Right cardiac atrium (tissue), 5 donors: ENCODE measurements around the gene AGBL1. TPM values are rescaled to one million over a fixed set of nuclear protein-coding genes. Genes with fewer than 3 reads are reported as not detected.
A peak's percentile ranks its signal among the peaks of the same experiment; 100 is the strongest.

Experiments
- ATAC-seq, 2 donors: fragments of 200-7000 bp; cut with Tn5 transposase; one replicate each; pipeline versions ENCODE4 v1.8.0 to v1.9.1; 2020; ENCODE audit warnings: moderate library complexity in 2 of 2, mild to moderate bottlenecking in 1 of 2
- DNase-seq, 3 donors: peaks; one replicate each; pipeline ENCODE4 v3.0.0-alpha.2; 2020
- H3K27ac ChIP-seq: one replicate; pipeline ENCODE4 v1.5.1; 2013; ENCODE audit warnings: mild to moderate bottlenecking, low read length, control low read depth, moderate library complexity
- H3K27me3 ChIP-seq: one replicate; pipeline ENCODE4 v1.6.1; 2013; ENCODE audit not compliant: control insufficient read depth, insufficient read depth
- H3K4me1 ChIP-seq: one replicate; pipeline ENCODE4 v1.6.1; 2013; ENCODE audit warnings: low read length; ENCODE audit not compliant: control insufficient read depth, insufficient read depth
- H3K4me3 ChIP-seq: one replicate; pipeline ENCODE4 v1.5.1; 2013; ENCODE audit warnings: low read length, control low read depth
- H3K9me3 ChIP-seq: one replicate; pipeline ENCODE4 v1.6.1; 2013; ENCODE audit warnings: low read length; ENCODE audit not compliant: control insufficient read depth
- WGBS: extraction: QIAGEN DNeasy Blood & Tissue Kit; methylation state at CpG from one replicate; pipeline ENCODE4 v1.1.7; 2013; 5-methylcytosine and 5-hydroxymethylcytosine counted together
- intact Hi-C, 4 donors: fragments of 100-400 bp; cut with DNase I; formaldehyde crosslinking; loops; one replicate each; pipeline versions ENCODE4 v1.11.0 to v1.14.0; 2022 to 2023
- polyA plus RNA-seq: library from polyadenylated mRNA; stranded (reverse); fragments of 200-250 nt; gene quantifications from one replicate; pipeline ENCODE4 v1.2.3, GENCODE V29; 2013
- total RNA-seq, 4 donors: library from RNA; stranded (reverse); fragmentation: NEBNext Ultra II Directional; extraction: Animal tissue kit (Norgen Biotek cat#: 25700); gene quantifications; one replicate each; pipeline ENCODE4 v1.2.1, GENCODE V29; 2021
- donor health status: healthy with polysubstance abuse.
- donor health status: DM: no; HTN: yes; CAD: no.
- donor health status: DM: no; HTN: no; CAD: no.
- donor health status: DM: no; HTN: yes; CAD: no; lungs with severe emphysema.
- donor health status: DM: yes; HTN: yes; CAD: no.

Gene AGBL1
- total and polyA plus RNA-seq, 5 donors: not detected

DNA sequence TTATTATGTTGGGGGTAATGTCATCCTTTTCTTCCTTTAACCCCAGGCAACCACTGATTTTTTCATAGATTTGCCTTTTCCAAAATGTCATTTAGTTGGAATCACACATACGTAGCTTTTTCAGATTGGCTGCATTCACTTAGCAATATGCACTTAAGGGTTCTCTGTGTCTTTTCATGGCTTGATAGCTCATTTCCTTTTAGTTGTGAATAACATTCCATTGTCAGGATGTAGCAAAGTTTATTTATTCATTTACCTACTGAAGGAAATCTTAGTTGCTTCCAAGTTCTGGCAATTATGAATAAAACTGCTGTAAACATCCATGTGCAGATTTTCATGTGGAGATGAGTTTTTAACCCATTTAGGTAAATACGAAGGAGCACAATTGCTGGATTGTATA lies 125.4 kb downstream of the AGBL1 start:
- Histone ChIP-seq H3K27ac (no peak overlapping the region), H3K9me3 (no peaks in the 10 kb centered on the region), H3K27me3 (no peaks in the 10 kb centered on the region), H3K4me3 (no peak overlapping the region), H3K4me1 (no peaks in the 10 kb centered on the region)
- WGBS: 57% methylated on average over 2 of the region's 2 CpGs
- intact Hi-C loops: no loop called here
- ATAC-seq: no peak
- DNase-seq: no peak

GRCh38 chr15:86213420-86213819 lies 133.7 kb downstream of the AGBL1 start:
- no peaks in the 10 kb centered on the region for H3K27me3 ChIP-seq
- no peak overlapping the region for H3K27ac ChIP-seq
- H3K4me1 ChIP-seq: no peaks in the 10 kb centered on the region
- H3K4me3 ChIP-seq: no peak overlapping the region
- 60% methylated on average over 3 of the region's 3 CpGs for WGBS
- H3K9me3 ChIP-seq: no peaks in the 10 kb centered on the region
- ATAC-seq: no peak
- intact Hi-C loops: no loop called here
- DNase-seq: no peak

- ATAC-seq (no peak), DNase-seq (no peak)
- Histone ChIP-seq H3K9me3 (no peaks in the 10 kb centered on the region), H3K27me3 (no peaks in the 10 kb centered on the region), H3K27ac (no peak overlapping the region), H3K4me1 (no peaks in the 10 kb centered on the region), H3K4me3 (no peak overlapping the region)
- WGBS: 60% methylated on average over 2 of the region's 2 CpGs
- intact Hi-C loops: no loop called here
These were observed 134.2 kb downstream of the AGBL1 start for GRCh38 chr15:86213888-86214287.

DNA sequence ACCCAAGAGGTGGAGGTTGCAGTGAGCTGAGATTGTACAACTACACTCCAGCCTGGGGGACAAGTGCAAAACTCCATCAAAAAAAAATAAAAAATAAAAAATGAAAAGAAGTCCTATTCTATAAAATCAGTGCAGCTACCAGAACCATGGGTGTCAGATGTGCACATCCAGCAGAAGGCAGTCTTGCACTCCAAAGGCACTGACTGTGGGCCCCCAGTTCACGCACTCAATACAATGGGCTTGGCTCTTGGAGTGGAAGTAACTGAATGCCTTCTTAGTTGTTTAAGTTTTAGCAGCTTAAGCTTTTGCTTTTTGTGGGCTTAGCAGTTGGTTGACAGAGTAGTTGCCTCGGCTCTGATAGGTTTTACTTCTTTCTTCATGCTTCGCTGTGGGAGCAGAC lies 141.4 kb downstream of the AGBL1 start:
- Histone ChIP-seq H3K27ac (no peak overlapping the region), H3K4me3 (no peak overlapping the region), H3K4me1 (no peaks in the 10 kb centered on the region), H3K9me3 (no peaks in the 10 kb centered on the region), H3K27me3 (no peaks in the 10 kb centered on the region)
- ATAC-seq: no peak
- intact Hi-C loops: loop anchor here in 1 of 4 donors (10.0 kb wide), 1 partner anchor 64 kb away; no protein-coding TSS in a partner anchor
- no peak for DNase-seq
- 87% methylated on average over 3 of the region's 3 CpGs for WGBS

DNA sequence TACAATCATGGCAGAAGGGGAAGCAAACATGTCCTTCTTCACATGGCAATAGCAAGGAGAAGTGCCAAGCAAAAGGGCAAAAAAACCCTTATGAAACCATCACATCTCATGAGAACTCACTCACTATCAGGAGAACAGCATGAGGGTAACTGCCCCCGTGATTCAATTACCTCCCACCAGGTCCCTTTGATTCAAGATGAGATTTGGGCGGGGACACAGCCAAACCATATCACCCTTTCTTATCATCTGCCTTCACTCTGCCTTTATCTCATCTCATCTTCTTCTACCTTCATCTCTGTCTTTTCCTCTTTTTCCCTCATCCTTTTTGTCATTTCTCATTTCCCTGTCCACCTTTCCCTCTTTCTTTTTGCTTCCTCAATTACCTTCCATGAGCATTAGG lies 149.6 kb downstream of the AGBL1 start:
- 43% methylated on average over 2 of the region's 2 CpGs for WGBS
- Histone ChIP-seq H3K27ac (no peak overlapping the region), H3K4me3 (no peak overlapping the region), H3K4me1 (no peaks in the 10 kb centered on the region), H3K27me3 (no peaks in the 10 kb centered on the region), H3K9me3 (no peaks in the 10 kb centered on the region)
- ATAC-seq (no peak), DNase-seq (no peak)
- intact Hi-C loops: loop anchor here in 1 of 4 donors (10.0 kb wide), 1 partner anchor 55 kb away; no protein-coding TSS in a partner anchor

GRCh38 chr15:86229936-86230335 lies 150.3 kb downstream of the AGBL1 start:
- H3K27me3 ChIP-seq: no peaks in the 10 kb centered on the region
- intact Hi-C loops: loop anchor here in 1 of 4 donors (10.0 kb wide), 1 partner anchor 55 kb away; no protein-coding TSS in a partner anchor
- WGBS: 11% methylated on average over 6 of the region's 6 CpGs

DNA sequence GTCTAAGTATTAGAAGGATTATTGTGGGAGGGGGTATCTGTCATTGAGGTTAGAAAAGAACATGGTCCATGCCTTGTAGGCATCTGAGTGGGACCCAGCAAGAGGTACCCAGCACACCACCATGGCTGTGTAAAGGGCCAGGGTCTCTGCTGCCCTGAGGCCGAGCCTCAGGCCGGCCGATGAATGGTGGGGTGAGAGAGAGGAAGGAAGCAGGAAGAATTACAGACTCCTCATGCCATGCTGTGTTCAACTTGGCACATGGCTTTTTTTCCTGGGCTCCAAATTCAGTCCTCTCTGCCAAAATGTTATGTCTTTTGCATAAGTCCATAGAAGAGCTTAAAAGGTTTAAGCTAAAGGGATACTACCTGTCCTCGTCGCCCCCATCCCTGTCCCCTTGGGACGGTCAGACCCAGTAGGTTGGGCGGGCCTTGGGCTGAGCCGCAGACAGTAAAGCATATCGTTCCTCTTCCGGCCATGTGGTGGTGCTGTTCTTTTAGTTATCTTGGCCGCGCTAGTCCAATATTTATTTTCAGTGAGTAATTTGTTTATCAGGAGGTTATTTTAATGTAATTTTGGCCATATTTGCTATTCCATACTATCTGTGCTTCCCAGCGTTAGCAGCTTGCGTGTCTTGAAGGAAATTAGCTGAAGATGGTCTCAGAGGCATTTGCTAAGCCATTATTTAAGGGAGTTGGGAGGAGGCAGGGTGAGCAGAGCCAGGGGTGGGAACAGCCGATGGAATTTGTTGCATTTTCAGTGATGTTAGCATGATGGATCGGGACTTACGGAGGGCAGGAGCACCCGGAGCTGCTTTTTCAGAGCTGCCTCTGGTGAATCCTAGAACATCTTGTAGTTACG lies 152.4 kb downstream of the AGBL1 start:
- 3% methylated on average over 19 of the region's 19 CpGs for WGBS
- ATAC-seq (peak; percentile 43 to 68), DNase-seq (peak in 2 of 3 donors; percentile 29 to 61)
- no peaks in the 10 kb centered on the region for H3K9me3 ChIP-seq
- intact Hi-C loops: no loop called here
- H3K4me1 ChIP-seq: no peaks in the 10 kb centered on the region
- H3K4me3 ChIP-seq: no peak overlapping the region
- no peak overlapping the region for H3K27ac ChIP-seq
- H3K27me3 ChIP-seq: peaks cover 3% of the 10 kb centered on the region

More at GRCh38 chr15:86229936-86230335, 150.3 kb downstream of the AGBL1 start:
- ATAC-seq (no peak), DNase-seq (no peak)
- Histone ChIP-seq H3K9me3 (no peaks in the 10 kb centered on the region), H3K27ac (no peak overlapping the region), H3K4me3 (no peak overlapping the region), H3K4me1 (no peaks in the 10 kb centered on the region)

DNA sequence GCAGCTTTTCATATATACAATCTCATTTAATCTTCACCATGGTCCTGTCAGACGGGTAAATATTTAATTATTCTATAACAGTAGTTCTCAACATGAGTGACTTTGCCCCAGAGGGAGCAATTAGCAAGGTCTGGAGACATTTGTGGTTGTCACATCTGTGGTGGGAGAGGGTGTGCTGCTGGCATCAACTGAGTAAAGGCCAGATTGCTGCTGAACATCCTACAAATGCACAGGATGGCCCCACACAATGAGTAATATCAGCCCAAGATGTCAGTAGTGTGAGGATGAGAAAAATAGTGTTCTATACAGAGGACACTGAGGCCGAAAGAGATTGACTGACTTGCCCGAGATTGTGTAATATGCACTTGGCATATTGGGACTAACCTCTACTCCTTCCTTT lies 156.0 kb downstream of the AGBL1 start:
- Histone ChIP-seq H3K4me3 (no peak overlapping the region), H3K27me3 (peaks cover 3% of the 10 kb centered on the region), H3K27ac (no peak overlapping the region), H3K4me1 (no peaks in the 10 kb centered on the region), H3K9me3 (no peaks in the 10 kb centered on the region)
- intact Hi-C loops: no loop called here
- ATAC-seq (no peak), DNase-seq (no peak)
- WGBS: 76% methylated on average over 3 of the region's 3 CpGs

- Histone ChIP-seq H3K27ac (no peak overlapping the region), H3K9me3 (no peaks in the 10 kb centered on the region), H3K4me3 (no peak overlapping the region), H3K4me1 (no peaks in the 10 kb centered on the region), H3K27me3 (peaks cover 3% of the 10 kb centered on the region)
- intact Hi-C loops: no loop called here
- DNase-seq: no peak
- 17% methylated on average over 15 of the region's 15 CpGs for WGBS
- no peak for ATAC-seq
These were observed 156.9 kb downstream of the AGBL1 start for GRCh38 chr15:86236356-86237110.

DNA sequence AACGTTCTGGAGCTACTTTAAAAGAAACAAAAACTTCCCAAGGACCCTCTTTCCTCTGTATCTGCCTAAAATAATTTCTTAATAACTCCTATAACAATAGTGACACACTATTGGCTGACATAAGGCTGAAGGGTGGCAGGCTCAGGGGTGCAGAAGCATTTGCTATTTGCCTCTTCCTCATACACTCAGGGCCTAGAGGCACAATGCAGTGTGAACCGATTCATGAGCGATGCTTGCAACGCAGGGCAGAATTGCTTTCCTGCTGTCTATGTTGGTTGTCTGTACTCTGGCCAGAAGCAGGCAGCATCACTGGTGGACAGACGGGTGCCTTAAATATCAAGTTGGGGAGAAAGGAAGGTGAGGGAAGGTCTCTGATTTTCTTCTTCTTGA lies 157.4 kb downstream of the AGBL1 start:
- H3K4me1 ChIP-seq: no peaks in the 10 kb centered on the region
- WGBS: 50% methylated on average over 5 of the region's 5 CpGs
- no peak for ATAC-seq
- H3K27ac ChIP-seq: no peak overlapping the region
- no peak for DNase-seq
- H3K9me3 ChIP-seq: no peaks in the 10 kb centered on the region
- intact Hi-C loops: no loop called here
- H3K27me3 ChIP-seq: peaks cover 3% of the 10 kb centered on the region
- no peak overlapping the region for H3K4me3 ChIP-seq

DNA sequence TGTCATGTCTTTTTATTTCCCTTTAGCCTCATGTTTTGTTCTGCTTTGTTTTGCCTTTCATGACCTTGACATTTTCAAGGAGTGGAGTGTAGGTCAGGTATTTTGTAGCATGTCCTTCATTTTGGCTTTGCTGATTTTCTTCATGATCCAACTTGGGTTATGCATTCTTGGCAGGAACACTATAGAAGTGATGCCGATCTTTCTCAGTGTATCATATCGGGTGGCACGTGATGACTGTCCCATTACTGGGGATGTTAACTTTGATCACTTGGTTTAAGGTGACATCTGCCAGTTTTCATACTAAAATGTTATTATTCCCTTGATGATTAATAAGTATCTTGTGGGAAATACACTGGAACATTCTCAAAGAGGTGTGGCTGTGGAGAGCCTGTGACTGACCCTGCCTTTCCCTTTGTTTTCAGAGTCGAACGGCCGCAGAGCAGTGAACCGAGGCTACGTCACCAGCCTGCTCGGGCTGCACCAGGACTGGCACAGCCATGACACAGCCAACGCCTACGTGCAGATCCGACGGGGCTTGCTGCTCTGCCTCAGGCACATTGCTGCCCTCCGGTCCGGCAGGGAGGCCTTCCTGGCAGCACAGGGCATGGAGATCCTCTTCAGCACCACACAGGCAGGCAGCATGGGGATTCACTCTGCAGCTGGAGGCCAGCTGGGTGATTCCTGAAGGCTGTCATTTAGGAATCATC lies 167.7 kb downstream of the AGBL1 start:
- WGBS: 84% methylated on average over 15 of the region's 15 CpGs
- ATAC-seq: no peak
- no peak overlapping the region for H3K4me3 ChIP-seq
- H3K4me1 ChIP-seq: no peaks in the 10 kb centered on the region
- no peaks in the 10 kb centered on the region for H3K27me3 ChIP-seq
- intact Hi-C loops: no loop called here
- DNase-seq: peak in 1 of 3 donors; percentile 42
- no peaks in the 10 kb centered on the region for H3K9me3 ChIP-seq
- H3K27ac ChIP-seq: no peak overlapping the region
